SU-DHL-6 (cell line): ENCODE data around the gene SCAPER.

Experiments
- EZH2phosphoT487 ChIP-seq: fragments of 200-600 bp; sonication (generic), shearing (Covaris generic); conservative IDR thresholded peaks from 2 replicates; pipeline ENCODE4 v1.6.1; 2018; ENCODE audit warnings: mild to moderate bottlenecking, antibody characterized with exemption, low read length, moderate library complexity, mixed read lengths
- TF ChIP-seq, protein P1 (sequence below): fragments of 200-600 bp; sonication (generic); IDR thresholded peaks from one replicate; pipeline ENCODE4 v1.5.1; 2017; ENCODE audit warnings: antibody characterized with exemption, mild to moderate bottlenecking, low read length, moderate library complexity; ENCODE audit not compliant: insufficient read depth, poor library complexity, severe bottlenecking

DNA sequence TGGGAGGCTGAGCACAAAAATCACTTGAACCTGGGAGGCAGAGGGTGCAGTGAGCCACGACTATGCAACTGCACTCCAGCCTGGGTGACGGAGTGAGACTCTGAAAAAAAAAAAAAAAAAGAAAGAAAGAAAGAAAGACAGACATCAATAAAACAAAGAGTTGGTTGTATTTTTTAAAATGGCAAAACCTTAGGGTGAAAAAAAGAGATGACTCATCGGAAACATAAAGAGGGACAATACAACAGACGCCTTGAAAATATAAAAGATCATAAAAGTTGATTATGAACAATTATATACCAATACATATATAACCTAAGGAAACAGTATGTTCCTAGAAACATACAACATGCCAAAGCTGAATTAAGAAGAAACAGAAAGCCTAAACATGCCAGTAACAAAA, 92.8 kb downstream of the SCAPER start:
- TF ChIP-seq, protein P1, sequence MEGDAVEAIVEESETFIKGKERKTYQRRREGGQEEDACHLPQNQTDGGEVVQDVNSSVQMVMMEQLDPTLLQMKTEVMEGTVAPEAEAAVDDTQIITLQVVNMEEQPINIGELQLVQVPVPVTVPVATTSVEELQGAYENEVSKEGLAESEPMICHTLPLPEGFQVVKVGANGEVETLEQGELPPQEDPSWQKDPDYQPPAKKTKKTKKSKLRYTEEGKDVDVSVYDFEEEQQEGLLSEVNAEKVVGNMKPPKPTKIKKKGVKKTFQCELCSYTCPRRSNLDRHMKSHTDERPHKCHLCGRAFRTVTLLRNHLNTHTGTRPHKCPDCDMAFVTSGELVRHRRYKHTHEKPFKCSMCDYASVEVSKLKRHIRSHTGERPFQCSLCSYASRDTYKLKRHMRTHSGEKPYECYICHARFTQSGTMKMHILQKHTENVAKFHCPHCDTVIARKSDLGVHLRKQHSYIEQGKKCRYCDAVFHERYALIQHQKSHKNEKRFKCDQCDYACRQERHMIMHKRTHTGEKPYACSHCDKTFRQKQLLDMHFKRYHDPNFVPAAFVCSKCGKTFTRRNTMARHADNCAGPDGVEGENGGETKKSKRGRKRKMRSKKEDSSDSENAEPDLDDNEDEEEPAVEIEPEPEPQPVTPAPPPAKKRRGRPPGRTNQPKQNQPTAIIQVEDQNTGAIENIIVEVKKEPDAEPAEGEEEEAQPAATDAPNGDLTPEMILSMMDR = no peak
- no peak for TF ChIP-seq EZH2phosphoT487
